HS-5 (cell line): ENCODE measurements around the gene HAUS7.
"Not testable (repeated sequence)": the region's sequence is repeated elsewhere in the genome, so short reads cannot be mapped to it uniquely, and the experiment has no call there.

Source experiments
- DNase-seq: peaks from one replicate; pipeline ENCODE4 v3.0.0-alpha.2; 2012; ENCODE audit warnings: low read depth

Gene HAUS7

DNA sequence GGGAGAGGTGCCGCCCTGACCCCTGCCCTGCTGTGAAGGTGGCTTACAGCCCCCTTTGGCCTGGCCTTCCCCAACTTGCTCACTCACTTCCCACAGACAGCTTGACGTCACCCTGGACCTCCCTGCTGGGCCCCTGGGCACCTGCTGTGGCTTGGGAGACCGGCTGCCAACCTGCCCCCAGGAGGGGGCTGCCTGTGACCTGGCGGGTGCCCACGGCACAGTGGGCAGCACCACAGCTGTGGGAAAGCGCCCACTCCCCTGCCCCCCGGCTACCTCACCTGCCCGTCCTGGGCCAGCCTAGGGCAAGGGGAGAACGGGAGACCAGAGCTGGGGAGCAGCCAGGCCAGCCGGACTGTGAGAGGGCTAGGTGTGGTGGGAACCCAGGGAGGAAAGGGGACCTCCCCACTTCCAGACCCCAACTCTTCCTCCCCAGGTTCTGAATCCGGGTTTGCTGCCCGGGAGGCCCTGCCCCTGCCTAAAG is 61.5 kb downstream of the HAUS7 start:
- DNase-seq, result no peak

DNA sequence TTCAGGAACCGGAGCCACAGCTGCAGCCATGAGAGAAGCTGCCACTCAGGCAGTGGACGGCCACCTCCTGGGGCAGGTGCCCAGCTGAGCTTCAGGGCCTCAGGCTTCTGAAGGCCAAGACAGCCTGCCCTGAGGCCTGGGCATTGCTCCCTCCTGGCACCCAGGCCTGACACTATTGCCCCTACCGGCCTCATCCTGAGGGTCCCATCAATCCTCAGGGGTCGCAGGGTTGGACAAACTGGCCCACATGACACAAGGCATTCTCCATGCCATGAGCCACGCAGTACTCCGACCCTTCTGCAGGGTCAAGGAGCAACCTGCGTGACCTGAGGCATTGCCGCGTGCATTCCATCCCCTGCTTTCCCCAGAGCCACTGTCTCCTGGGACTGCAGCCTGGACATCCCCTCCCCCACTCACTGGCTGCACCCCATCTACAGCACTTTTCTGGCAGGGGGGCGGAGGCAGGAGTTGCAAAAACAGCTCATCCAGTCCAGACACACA is 62.1 kb downstream of the HAUS7 start:
- no peak for DNase-seq

DNA sequence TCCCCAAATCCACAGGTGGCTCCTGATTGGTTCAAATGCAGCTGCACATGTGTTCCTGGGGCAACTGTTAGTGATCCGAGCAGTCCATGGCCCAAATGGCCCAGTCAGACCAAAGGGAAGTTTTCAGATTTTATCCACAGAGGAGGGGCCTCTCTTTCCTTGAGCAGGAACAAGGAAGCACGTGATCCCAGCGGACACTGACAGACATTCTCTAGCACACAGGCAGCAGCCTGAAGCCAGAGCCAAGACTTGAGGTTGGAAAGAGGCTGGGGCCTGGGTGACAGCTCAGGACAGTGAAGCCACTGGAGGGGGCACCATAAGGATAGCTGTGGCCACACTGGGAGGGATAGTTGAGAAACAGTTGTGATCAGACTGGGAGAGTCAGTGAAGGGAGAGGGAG is 62.6 kb downstream of the HAUS7 start:
- no peak for DNase-seq

DNA sequence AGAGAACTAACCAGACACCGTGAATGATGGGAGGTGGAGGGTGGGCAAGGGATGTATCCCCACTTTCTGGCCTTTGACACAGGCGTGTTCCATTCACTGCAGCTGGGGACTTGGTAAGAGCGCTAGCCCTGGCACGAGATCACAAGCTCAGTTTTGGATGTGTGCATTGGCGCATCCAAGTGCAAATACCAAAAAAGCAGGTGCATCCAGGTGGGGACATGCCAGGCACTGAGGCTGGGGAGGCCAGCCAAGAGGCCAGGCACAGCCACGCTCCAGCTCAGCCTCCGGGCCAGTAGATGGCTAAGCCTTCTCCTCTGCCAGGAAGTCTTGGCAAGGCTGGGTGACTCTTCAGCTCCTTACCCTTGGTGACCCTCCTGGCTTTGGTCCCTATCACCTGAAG is 63.5 kb downstream of the HAUS7 start:
- no peak for DNase-seq

DNA sequence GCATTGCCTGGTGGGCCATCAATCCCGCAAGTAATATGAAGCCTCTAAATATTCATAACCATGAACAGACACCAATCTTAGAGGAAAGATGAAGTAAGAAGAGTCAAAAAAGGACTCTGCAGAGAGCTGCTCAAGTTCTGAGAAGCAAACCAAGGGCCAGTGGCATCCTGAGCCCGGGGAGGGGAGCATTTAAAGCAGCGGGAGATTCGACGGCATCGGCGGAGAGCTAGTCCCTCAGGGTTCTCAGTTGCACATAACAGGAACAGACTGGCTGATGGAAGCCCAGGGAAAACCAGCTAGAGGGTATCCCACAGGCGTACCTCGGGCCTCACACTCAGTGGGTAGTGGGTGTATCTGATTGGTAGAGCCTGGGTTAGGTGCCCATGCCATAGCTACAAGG is 64.4 kb downstream of the HAUS7 start:
- DNase-seq, result no peak

DNA sequence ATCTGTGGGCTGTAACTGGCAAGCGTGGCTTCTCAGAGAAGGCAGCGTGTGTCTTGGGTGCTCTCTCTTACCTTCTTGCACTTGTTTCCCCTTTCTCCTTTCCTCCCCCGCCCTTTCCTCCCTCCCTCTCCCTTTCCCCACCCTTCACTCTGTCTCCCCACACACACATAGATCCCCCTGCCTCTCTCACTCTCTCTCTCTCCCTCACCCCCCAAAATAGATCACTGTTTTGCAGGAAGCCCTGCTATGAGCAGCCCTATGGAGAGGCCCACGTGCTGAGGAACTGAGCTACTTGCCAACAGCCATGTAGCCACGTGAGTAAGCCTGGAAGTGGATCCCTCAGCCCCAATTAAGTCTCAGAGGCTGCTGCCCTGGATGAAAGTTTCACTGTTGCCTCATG is 65.0 kb downstream of the HAUS7 start:
- no peak for DNase-seq

DNA sequence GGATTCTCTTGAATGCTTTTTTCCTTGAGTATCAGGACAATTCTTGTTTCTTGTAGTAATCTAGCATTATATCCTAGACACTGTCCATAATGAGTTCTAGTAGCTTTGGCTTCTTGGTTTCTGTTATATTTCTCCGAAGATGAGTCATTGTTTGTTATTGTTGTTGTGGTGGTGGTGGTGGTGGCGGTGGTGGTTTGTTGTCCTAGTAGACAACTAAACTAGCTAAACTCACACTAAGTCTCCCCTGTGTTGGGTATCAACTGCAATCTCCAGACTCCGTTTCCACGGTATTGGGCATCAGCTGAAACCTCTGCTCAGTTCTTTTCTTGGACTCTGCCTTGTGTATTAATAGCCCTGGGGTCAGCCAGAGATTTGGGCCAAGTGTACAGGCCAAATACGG is 66.0 kb downstream of the HAUS7 start:
- DNase-seq, result not testable (repeated sequence)

DNA sequence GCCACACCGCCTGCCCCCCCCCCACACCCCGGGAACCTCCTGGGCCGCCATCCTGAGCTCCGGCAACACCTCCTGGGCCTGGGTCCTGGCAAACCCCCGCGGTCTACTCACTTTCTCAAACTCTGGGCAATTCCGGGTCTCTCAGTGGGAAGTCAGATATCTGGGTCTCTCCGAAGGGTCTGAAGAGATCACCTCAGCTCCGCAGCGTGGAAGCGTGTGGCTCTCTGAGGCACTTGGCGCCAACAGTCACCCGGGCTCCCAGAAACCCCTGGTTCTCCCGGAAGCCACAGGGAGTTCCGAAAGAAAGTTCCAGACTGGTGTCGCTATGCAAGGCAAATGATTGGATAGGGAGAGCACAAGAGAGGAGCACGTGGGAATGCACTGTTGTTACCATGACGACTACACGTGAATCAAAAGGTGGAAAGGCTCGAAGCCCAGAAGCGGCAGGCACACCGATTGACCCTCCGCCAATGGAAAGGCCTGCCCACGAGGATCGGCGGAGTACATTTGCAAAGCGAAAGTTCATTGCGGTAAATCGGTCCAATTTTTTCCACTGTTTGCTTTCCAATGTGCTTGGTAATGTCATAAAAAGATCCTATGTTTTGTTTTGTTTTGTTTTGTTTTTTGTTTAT is 69.1 kb downstream of the HAUS7 start, which contains the start of gene PNMA6E:
PNMA6E (minus strand) TSS at position 218 of the 632 bp plus-strand sequence. CDS start 2,501 bp downstream, outside the sequence.
- DNase-seq, result no peak

DNA sequence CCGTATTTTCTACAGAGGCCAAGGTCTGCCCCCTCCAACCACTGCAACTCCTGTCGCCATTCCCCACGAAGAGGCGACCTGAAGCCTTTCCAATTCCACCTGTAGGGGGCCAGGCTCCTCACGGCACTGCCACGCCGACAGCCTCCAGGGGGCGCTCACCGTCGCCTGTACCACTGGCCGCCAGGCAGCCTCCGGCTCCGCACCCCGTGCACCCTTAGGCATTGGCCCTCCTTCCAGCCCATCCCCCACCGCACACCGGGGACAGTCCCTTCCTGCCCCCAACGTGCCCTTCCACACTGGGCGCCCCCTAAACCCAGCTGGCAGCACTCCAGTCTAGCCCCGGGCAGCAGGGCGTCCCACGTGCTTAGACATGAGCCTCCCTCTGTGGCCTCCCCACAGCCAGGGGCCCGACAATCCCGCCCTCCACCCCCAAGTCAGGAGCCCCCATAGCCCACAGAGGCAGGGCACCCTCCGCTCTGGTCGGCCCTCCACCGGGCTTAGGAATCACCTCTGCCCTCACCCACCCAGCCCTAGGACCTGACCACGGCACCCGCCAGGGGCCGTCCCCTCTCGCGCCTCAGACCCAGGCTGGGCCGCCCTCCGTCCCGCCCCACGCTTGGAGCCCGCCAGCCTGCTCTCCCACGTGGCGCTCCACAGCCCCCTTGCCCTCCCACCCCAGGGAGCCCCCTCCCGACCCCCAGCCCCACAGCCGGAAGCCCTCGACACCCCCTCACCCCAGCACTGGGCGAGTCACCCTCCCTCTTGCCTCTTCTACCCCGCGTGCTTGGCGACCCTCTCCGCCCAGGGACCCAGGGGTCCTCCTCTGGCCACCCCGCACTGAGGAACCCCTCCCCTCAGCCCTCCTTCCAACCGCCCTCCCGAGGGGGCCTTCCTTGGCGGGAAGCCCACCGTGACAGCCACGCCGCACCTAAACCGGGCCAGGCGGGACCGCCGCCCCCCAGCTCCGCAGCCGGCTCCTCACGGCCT is 69.9 kb downstream of the HAUS7 start:
- DNase-seq, result no peak

DNA sequence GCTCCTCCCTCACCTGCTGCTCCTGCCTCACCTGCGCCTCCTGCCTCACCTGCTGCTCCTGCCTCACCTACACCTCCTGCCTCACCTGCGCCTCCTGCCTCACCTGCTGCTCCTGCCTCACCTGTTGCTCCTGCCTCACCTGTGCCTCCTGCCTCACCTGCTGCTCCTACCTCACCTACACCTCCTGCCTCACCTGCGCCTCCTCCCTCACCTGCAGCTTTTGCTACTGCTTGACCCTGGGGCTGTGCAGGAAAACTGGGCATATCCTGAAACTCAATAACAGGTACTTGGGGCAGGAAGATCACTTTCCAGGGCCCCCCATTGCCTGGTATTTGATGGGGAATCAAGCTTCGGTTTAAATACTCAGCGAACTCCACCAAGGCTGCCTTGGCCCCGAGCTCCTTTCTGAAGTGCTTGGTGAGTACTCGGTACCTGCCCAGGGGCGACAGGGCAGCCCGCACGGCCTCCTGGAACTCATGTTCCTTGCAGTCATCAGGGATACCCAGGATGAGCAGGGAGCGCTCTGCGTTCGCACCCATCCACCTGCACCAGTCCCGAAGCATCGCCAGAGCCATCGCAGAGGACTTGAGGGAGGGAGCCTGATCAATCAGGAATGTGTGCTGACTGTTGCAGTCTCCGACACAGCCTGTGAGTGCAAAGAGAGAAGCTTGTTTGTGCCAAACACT is 72.0 kb downstream of the HAUS7 start:
- DNase-seq, result no peak
